Hepatocyte (in vitro differentiated cells): ENCODE measurements around the gene OAF. TPM values are rescaled to one million over a fixed set of nuclear protein-coding genes. Genes with fewer than 3 reads are reported as not detected.

Experiments used
- DNase-seq: peaks from one replicate; pipeline ENCODE4 v3.0.0-alpha.2; 2016; ENCODE audit warnings: low spot score
- H2AFZ ChIP-seq: fragments of 200-600 bp; sonication (generic); 2 replicates; pipeline ENCODE4 v1.6.0; 2016; ENCODE audit warnings: antibody characterized with exemption, mild to moderate bottlenecking
- H3K27ac ChIP-seq: fragments of 200-600 bp; sonication (generic); 2 replicates; pipeline ENCODE4 v1.5.1; 2016; ENCODE audit warnings: mild to moderate bottlenecking
- H3K27me3 ChIP-seq: fragments of 200-600 bp; sonication (generic); 2 replicates; pipeline ENCODE4 v1.6.1; 2016
- H3K36me3 ChIP-seq: fragments of 200-600 bp; sonication (generic); replicated peaks from 2 replicates; pipeline ENCODE4 v1.5.1; 2016; ENCODE audit warnings: low read depth; ENCODE audit not compliant: insufficient read depth
- H3K4me1 ChIP-seq: fragments of 200-600 bp; sonication (generic); 2 replicates; pipeline ENCODE4 v1.5.1; 2016; ENCODE audit warnings: mild to moderate bottlenecking, moderate library complexity; ENCODE audit not compliant: insufficient read depth
- H3K4me2 ChIP-seq: fragments of 200-600 bp; sonication (generic); 2 replicates; pipeline ENCODE4 v1.6.0; 2016
- H3K4me3 ChIP-seq: fragments of 200-600 bp; sonication (generic); 2 replicates; pipeline ENCODE4 v1.5.1; 2016; ENCODE audit warnings: mild to moderate bottlenecking
- H3K79me2 ChIP-seq: fragments of 200-600 bp; sonication (generic); 2 replicates; pipeline ENCODE4 v1.6.0; 2017; ENCODE audit warnings: mild to moderate bottlenecking
- H3K9me2 ChIP-seq: fragments of 200-600 bp; sonication (generic); replicated peaks from 2 replicates; pipeline ENCODE4 v1.6.0; 2017; ENCODE audit warnings: mild to moderate bottlenecking; ENCODE audit not compliant: insufficient read depth
- H3K9me3 ChIP-seq: fragments of 200-600 bp; sonication (generic); 2 replicates; pipeline ENCODE4 v1.5.1; 2016; ENCODE audit warnings: low read depth, mild to moderate bottlenecking
- H4K20me1 ChIP-seq: fragments of 200-600 bp; sonication (generic); 2 replicates; pipeline ENCODE4 v1.6.0; 2016; ENCODE audit warnings: mild to moderate bottlenecking; ENCODE audit not compliant: insufficient read depth, poor library complexity, severe bottlenecking
- EZH2 ChIP-seq: fragments of 200-600 bp; sonication (generic); IDR thresholded peaks from 2 replicates; pipeline ENCODE4 v1.6.1; 2016; ENCODE audit warnings: antibody characterized with exemption, mild to moderate bottlenecking, borderline replicate concordance
- EZH2phosphoT487 ChIP-seq: fragments of 200-600 bp; sonication (generic); IDR thresholded peaks from one replicate; pipeline ENCODE4 v1.6.1; 2018; ENCODE audit warnings: antibody characterized with exemption, mild to moderate bottlenecking, low read depth, moderate library complexity; ENCODE audit not compliant: unreplicated experiment, severe bottlenecking
- WGBS: methylation state at CpG from one replicate; pipeline ENCODE4 v1.1.6; 2016; ENCODE audit warnings: low lambda C conversion rate; ENCODE audit errors: missing lambda C conversion rate; 5-methylcytosine and 5-hydroxymethylcytosine counted together
- polyA plus RNA-seq: library from polyadenylated mRNA; unstranded; fragments of >200 nt; fragmentation: Nextera tagmentation; extraction: Ambion mirVana; gene quantifications from 2 replicates; pipeline ENCODE4 v1.2.1, GENCODE V29; 2016
- total RNA-seq: library from RNA; depleted of rRNA; stranded (reverse); fragments of >200 nt; gene quantifications from 2 replicates; pipeline ENCODE4 v1.2.3, GENCODE V29; 2014
- TF ChIP-seq, protein P1 (sequence below): fragments of 200-600 bp; sonication (generic); IDR thresholded peaks from 2 replicates; pipeline ENCODE4 v1.5.1; 2016; ENCODE audit warnings: antibody characterized with exemption, mild to moderate bottlenecking; ENCODE audit not compliant: poor library complexity

The OAF gene
- total and polyA plus RNA-seq, 2 experiments from 2014 or later: 63.9 to 102 TPM

DNA sequence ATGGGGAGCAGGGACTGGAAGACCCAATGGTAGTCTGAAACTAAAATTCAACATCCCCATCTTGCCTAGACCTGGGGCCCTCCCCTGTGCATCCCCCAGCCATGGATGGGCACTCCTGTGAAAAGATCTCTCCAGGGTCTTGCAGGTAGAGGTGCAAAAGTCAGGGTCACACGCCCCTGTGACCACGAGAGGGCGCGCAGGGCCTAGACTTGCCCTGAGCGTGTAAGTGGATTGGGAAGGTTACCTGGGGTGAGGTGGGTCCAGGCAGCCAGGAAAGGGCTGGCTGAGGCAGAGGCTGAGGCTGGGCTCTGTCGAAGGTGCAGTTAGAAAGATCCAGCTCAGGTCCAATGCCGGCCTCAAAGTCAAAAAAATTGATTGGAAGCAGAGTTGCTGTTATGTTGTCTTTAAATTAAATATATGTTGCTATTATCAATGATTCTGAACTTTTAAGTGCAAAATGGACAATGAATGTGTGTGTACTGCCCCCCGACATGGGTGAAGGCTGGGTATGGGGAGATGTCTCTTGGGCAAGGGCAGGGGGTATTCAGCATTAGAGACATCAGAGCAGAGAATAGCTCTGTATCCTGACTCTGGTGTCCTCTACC is 24.3 kb downstream of the OAF start:
- no peaks in the 10 kb centered on the region for H4K20me1 ChIP-seq

DNA sequence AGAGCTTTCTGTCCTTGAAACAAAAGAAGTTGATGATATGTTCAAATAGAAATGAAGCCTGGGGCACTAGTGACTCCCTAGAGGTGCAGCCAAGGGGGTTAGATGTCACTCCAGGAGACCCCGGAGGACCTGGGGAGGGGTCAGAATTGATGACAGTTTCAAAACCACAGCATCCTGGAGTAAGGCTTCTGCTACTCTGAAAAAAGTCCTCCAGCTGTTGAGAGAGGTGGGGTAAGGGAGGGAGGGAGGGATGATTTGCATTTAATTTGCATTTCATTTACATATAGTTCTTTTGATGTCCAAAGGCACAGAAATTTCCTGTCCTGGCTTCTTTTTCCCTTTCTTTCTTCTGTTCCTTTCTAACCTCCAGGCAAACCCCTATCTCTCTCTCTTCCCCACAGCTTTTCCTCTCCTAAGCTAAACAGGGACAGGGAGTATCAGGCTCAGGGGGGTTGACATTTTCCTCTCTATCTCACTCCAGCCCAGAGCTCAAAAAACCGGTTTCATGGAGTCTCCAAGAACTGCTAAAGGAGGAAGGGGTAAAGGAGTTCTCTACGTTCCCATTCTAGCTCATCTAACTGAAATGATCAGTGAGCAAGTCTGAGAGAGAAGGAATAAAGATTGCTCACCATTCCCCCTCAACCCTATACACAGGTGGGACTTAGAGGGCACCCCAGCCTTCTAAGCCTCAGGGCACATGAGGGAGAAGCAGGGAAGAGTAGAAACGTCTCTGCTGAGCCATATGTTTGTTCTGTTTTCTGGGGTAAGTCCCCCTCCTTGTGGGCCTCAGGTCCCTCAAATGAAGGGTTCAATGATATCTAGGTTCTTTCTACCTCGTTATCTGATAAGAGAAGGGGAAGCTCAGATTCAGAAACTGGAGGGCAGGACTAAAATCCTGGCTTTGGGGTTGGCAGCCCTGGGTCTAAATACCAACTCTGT is 25.6 kb downstream of the OAF start:
- WGBS: 32% methylated on average over 5 of the region's 5 CpGs
- H3K27ac ChIP-seq: no peak overlapping the region
- H3K4me1 ChIP-seq: peaks cover 3% of the 10 kb centered on the region
- TF ChIP-seq, protein P1, sequence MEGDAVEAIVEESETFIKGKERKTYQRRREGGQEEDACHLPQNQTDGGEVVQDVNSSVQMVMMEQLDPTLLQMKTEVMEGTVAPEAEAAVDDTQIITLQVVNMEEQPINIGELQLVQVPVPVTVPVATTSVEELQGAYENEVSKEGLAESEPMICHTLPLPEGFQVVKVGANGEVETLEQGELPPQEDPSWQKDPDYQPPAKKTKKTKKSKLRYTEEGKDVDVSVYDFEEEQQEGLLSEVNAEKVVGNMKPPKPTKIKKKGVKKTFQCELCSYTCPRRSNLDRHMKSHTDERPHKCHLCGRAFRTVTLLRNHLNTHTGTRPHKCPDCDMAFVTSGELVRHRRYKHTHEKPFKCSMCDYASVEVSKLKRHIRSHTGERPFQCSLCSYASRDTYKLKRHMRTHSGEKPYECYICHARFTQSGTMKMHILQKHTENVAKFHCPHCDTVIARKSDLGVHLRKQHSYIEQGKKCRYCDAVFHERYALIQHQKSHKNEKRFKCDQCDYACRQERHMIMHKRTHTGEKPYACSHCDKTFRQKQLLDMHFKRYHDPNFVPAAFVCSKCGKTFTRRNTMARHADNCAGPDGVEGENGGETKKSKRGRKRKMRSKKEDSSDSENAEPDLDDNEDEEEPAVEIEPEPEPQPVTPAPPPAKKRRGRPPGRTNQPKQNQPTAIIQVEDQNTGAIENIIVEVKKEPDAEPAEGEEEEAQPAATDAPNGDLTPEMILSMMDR: no peak
- TF ChIP-seq EZH2: no peak
- TF ChIP-seq EZH2phosphoT487: no peak
- H3K9me2 ChIP-seq: no peaks in the 10 kb centered on the region
- no peaks in the 10 kb centered on the region for H3K36me3 ChIP-seq
- H2AFZ ChIP-seq: no peak overlapping the region
- no peak for DNase-seq
- H3K79me2 ChIP-seq: no peaks in the 10 kb centered on the region
- H3K4me2 ChIP-seq: no peak overlapping the region
- H3K9me3 ChIP-seq: no peaks in the 10 kb centered on the region
- no peak overlapping the region for H3K4me3 ChIP-seq
- H3K27me3 ChIP-seq: peaks cover 35% of the 10 kb centered on the region
- H4K20me1 ChIP-seq: no peaks in the 10 kb centered on the region

More for the DNA sequence above, 24.3 kb downstream of the OAF start:
- 19% methylated on average over 8 of the region's 8 CpGs for WGBS
- no peak overlapping the region for H3K4me2 ChIP-seq
- TF ChIP-seq EZH2phosphoT487: no peak
- TF ChIP-seq, protein P1: peak; percentile 91
- no peak for TF ChIP-seq EZH2
- no peak overlapping the region for H2AFZ ChIP-seq
- H3K9me2 ChIP-seq: no peaks in the 10 kb centered on the region
- peaks cover 22% of the 10 kb centered on the region for H3K27me3 ChIP-seq
- no peaks in the 10 kb centered on the region for H3K79me2 ChIP-seq
- H3K36me3 ChIP-seq: no peaks in the 10 kb centered on the region
- H3K4me1 ChIP-seq: peaks cover under 1% of the 10 kb centered on the region
- DNase-seq: peak; percentile 87
- no peak overlapping the region for H3K27ac ChIP-seq
- no peak overlapping the region for H3K4me3 ChIP-seq
- H3K9me3 ChIP-seq: no peaks in the 10 kb centered on the region

DNA sequence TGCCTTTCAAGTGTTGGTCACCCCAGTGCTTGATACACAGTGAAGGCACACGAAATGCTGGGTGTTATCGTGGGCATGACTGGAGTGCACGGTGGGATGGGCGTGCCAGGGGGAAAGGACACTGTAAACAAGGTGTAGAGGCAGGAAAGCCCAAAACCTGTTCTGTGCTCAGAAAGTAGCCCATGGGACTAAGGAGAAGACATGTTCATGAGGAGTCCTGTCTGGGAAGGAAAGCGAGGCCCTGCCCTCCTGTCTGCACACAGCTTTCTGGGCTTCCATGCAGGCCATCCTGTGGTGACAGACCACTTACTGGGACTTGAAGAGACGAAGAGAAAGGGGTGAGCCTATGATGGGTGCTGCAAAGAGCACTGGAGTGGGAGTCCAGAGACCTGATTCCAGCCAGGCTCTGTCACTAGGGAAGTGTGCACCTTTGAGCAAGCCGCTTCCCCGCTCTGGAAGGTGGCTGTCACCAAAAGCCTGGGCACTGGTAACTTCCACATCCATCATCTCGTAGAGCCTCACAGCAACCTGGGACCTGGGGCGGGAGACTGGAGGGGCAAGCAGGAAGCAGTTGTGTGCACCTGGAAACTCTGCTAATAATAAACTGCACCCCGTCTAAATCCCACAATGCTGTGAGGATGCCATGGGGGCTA is 28.3 kb downstream of the OAF start:
- Histone ChIP-seq H3K4me2 (no peak overlapping the region), H3K4me1 (peaks cover 3% of the 10 kb centered on the region), H4K20me1 (no peaks in the 10 kb centered on the region), H3K27me3 (peaks cover 61% of the 10 kb centered on the region), H3K27ac (no peak overlapping the region), H2AFZ (no peak overlapping the region), H3K9me3 (no peaks in the 10 kb centered on the region), H3K4me3 (no peak overlapping the region), H3K79me2 (no peaks in the 10 kb centered on the region), H3K9me2 (no peaks in the 10 kb centered on the region), H3K36me3 (no peaks in the 10 kb centered on the region)
- 80% methylated on average over 11 of the region's 11 CpGs for WGBS
- TF ChIP-seq EZH2 (no peak), EZH2phosphoT487 (no peak)
- TF ChIP-seq, protein P1: no peak
- DNase-seq: no peak
